DND-41 (cell line): ENCODE measurements around the gene WDR59.

Experiments
- ATAC-seq: fragments of 200-7000 bp; cut with Tn5 transposase; 3 replicates; pipeline ENCODE4 v1.9.1; 2021; ENCODE audit warnings: low read depth; ENCODE audit not compliant: insufficient read depth
- DNase-seq: peaks from one replicate; pipeline ENCODE4 v3.0.0-alpha.2; 2020
- H2AFZ ChIP-seq: 2 replicates; pipeline ENCODE4 v1.6.0; 2012; ENCODE audit warnings: low read depth, low read length
- H3K27ac ChIP-seq: 2 replicates; pipeline ENCODE4 v1.5.1; 2012; ENCODE audit warnings: low read length, inconsistent platforms
- H3K27me3 ChIP-seq: fragments of 200-600 bp; sonication (generic); 2 replicates; pipeline ENCODE4 v1.6.0; 2012; ENCODE audit warnings: low read length, mild to moderate bottlenecking, inconsistent platforms; ENCODE audit not compliant: insufficient read depth, poor library complexity
- H3K36me3 ChIP-seq: 2 replicates; pipeline ENCODE4 v1.5.1; 2012; ENCODE audit warnings: low read length, inconsistent platforms; ENCODE audit not compliant: insufficient read depth
- H3K4me1 ChIP-seq: 2 replicates; pipeline ENCODE4 v1.5.1; 2012; ENCODE audit warnings: mild to moderate bottlenecking, low read length; ENCODE audit not compliant: insufficient read depth
- H3K4me2 ChIP-seq: 2 replicates; pipeline ENCODE4 v1.6.0; 2012; ENCODE audit warnings: mild to moderate bottlenecking, moderate library complexity, low read length, inconsistent platforms; ENCODE audit not compliant: insufficient read depth
- H3K4me3 ChIP-seq, 2 experiments: fragments of 200-600 bp in 1 of 2; shearing (Covaris generic) in 1 of 2; 2 replicates each; pipeline ENCODE4 v1.5.1; 2012 to 2016; ENCODE audit warnings: inconsistent platforms in 2 of 2, low read length in 2 of 2, mild to moderate bottlenecking in 2 of 2, low read depth in 1 of 2, moderate library complexity in 1 of 2
- H3K79me2 ChIP-seq: 2 replicates; pipeline ENCODE4 v1.6.0; 2012; ENCODE audit warnings: low read length, inconsistent platforms; ENCODE audit not compliant: insufficient read depth
- H3K9ac ChIP-seq: 2 replicates; pipeline ENCODE4 v1.6.0; 2012; ENCODE audit warnings: low read depth, mild to moderate bottlenecking, inconsistent platforms, low read length, moderate library complexity
- H3K9me3 ChIP-seq: 2 replicates; pipeline ENCODE4 v1.5.1; 2012; ENCODE audit warnings: low read length, moderate library complexity, mild to moderate bottlenecking, inconsistent platforms; ENCODE audit not compliant: insufficient read depth, severe bottlenecking
- H4K20me1 ChIP-seq: 2 replicates; pipeline ENCODE4 v1.6.0; 2012; ENCODE audit warnings: low read length; ENCODE audit not compliant: insufficient read depth
- EZH2 ChIP-seq: IDR thresholded peaks from 3 replicates; pipeline ENCODE4 v1.6.1; 2012; ENCODE audit warnings: borderline replicate concordance, low read depth, mild to moderate bottlenecking, moderate library complexity, low read length, inconsistent platforms; ENCODE audit not compliant: severe bottlenecking
- TF ChIP-seq, protein P1 (sequence below): IDR thresholded peaks from 2 replicates; pipeline ENCODE4 v1.5.1; 2012; ENCODE audit warnings: borderline replicate concordance, low read length, moderate library complexity, mild to moderate bottlenecking; ENCODE audit not compliant: poor library complexity, severe bottlenecking; ENCODE audit errors: extremely low read depth

The WDR59 gene

DNA sequence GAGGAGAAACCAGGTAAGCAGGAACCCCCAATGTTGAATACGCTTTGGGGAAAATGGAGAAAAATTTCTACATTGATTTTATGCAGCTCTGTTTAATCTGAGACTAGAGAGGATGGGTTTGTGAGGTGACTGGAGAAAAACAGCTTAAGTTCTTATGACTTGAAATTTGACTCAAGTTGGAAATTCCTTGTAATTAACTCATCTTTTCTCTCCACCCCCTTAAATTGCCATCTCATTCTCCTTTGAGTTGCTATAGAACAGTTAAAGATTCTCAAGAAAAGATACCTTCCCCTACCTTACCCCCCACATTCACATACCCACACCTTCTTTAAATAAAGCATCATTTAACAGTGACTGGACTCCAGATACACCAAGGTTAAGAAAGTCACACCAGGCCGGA, 38.1 kb upstream of the WDR59 start:
- Histone ChIP-seq H3K79me2 (peaks cover 96% of the 10 kb centered on the region), H2AFZ (no peak overlapping the region), H3K9me3 (peaks cover 19% of the 10 kb centered on the region), H3K4me2 (0 out of 2 replicates have a peak overlapping the region, but pooled peaks have one; percentile 5), H3K27ac (peak overlapping the region; percentile 15), H3K36me3 (peaks cover 51% of the 10 kb centered on the region), H3K4me3 (no peak overlapping the region), H3K9ac (no peak overlapping the region), H3K27me3 (no peaks in the 10 kb centered on the region), H4K20me1 (peaks cover 54% of the 10 kb centered on the region), H3K4me1 (peaks cover 44% of the 10 kb centered on the region)
- DNase-seq (no peak), ATAC-seq (no peak)
- no peak for TF ChIP-seq EZH2
- TF ChIP-seq, protein P1, sequence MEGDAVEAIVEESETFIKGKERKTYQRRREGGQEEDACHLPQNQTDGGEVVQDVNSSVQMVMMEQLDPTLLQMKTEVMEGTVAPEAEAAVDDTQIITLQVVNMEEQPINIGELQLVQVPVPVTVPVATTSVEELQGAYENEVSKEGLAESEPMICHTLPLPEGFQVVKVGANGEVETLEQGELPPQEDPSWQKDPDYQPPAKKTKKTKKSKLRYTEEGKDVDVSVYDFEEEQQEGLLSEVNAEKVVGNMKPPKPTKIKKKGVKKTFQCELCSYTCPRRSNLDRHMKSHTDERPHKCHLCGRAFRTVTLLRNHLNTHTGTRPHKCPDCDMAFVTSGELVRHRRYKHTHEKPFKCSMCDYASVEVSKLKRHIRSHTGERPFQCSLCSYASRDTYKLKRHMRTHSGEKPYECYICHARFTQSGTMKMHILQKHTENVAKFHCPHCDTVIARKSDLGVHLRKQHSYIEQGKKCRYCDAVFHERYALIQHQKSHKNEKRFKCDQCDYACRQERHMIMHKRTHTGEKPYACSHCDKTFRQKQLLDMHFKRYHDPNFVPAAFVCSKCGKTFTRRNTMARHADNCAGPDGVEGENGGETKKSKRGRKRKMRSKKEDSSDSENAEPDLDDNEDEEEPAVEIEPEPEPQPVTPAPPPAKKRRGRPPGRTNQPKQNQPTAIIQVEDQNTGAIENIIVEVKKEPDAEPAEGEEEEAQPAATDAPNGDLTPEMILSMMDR, result no peak

DNA sequence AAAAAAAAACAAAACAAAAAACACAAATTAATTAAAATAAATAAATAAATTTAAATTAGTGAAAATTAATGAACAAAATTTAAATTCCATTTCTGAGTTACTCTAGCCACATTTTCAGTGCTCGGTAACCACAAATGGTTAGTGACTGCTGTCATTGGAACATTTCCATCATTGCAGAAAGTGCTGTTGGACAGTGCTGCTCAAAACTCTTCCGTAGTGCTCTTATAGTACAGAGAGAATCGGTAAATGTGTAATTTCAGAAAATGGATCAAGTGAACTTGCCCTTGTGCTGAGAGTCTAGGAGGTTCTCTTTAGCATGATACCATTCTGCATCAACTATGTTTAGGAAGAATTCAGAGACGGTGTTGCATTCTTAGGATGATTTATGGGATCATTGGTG, 37.6 kb upstream of the WDR59 start:
- no peaks in the 10 kb centered on the region for H3K27me3 ChIP-seq
- H3K79me2 ChIP-seq, result peaks cover 96% of the 10 kb centered on the region
- TF ChIP-seq EZH2, result no peak
- TF ChIP-seq, protein P1, result no peak
- H3K9ac ChIP-seq, result no peak overlapping the region
- H2AFZ ChIP-seq, result no peak overlapping the region
- H3K4me1 ChIP-seq, result peaks cover 42% of the 10 kb centered on the region
- H3K36me3 ChIP-seq, result peaks cover 55% of the 10 kb centered on the region
- H3K9me3 ChIP-seq, result peaks cover 19% of the 10 kb centered on the region
- no peak overlapping the region for H3K4me3 ChIP-seq
- H4K20me1 ChIP-seq, result peaks cover 53% of the 10 kb centered on the region
- peak overlapping the region; percentile 15 for H3K27ac ChIP-seq
- no peak for DNase-seq
- no peak for ATAC-seq
- H3K4me2 ChIP-seq, result 0 out of 2 replicates have a peak overlapping the region, but pooled peaks have one; percentile 5

DNA sequence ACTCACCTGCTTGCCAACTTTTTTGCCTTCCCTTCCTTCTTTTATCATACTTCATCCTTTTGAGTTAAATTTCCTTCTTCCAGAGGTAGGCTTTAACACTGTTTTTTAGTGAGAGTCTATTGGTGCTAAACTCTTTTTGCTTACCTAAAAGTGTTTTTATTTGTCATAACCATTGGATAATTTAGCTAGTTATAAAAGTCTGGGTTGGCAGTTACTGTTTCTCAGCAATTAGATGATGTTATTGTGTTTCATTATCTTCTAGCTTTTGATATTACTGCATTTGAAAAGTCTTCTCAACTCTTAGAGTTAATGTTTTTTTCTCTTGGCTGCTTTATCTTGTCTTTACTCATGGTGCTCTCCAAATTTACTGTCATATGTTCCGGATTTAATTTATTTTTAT, 36.5 kb upstream of the WDR59 start:
- H3K79me2 ChIP-seq, result peaks cover 96% of the 10 kb centered on the region
- no peak overlapping the region for H2AFZ ChIP-seq
- H3K4me1 ChIP-seq, result peaks cover 41% of the 10 kb centered on the region
- H3K4me3 ChIP-seq, result no peak overlapping the region
- TF ChIP-seq, protein P1, result no peak
- TF ChIP-seq EZH2, result no peak
- H3K27me3 ChIP-seq, result no peaks in the 10 kb centered on the region
- no peak for DNase-seq
- H3K27ac ChIP-seq, result no peak overlapping the region
- no peak for ATAC-seq
- H3K4me2 ChIP-seq, result no peak overlapping the region
- H3K9me3 ChIP-seq, result peaks cover 19% of the 10 kb centered on the region
- peaks cover 45% of the 10 kb centered on the region; the same call in 1 of the 2 replicates for H4K20me1 ChIP-seq
- no peak overlapping the region for H3K9ac ChIP-seq
- peaks cover 51% of the 10 kb centered on the region for H3K36me3 ChIP-seq

DNA sequence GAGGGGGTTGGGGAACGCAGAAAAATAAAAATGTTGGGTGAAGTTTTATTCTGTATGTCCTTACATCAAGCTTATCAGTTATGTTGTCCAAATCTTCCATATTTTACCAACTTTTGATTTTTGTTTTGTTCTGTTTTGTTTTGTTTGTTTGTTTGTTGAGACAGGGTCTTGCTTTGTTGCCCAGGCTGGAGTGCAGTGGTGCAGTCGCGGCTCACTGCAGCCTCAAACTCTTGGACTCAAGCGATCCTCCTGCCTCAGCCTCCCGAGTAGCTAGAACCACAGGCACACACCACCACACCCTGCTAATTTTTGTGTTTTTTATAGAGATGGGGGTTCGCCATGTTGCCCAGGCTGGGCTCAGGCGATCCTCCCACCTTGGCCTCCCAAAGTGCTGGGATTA, 34.7 kb upstream of the WDR59 start:
- no peak overlapping the region for H3K9ac ChIP-seq
- H3K27ac ChIP-seq, result no peak overlapping the region
- no peak overlapping the region for H2AFZ ChIP-seq
- H3K27me3 ChIP-seq, result no peaks in the 10 kb centered on the region
- peaks cover 19% of the 10 kb centered on the region for H3K9me3 ChIP-seq
- H3K36me3 ChIP-seq, result peaks cover 62% of the 10 kb centered on the region
- peaks cover 39% of the 10 kb centered on the region; the same call in 1 of the 2 replicates for H4K20me1 ChIP-seq
- no peak for TF ChIP-seq EZH2
- TF ChIP-seq, protein P1, result no peak
- ATAC-seq (no peak), DNase-seq (no peak)
- H3K79me2 ChIP-seq, result peaks cover 98% of the 10 kb centered on the region
- H3K4me2 ChIP-seq, result no peak overlapping the region
- H3K4me3 ChIP-seq, result no peak overlapping the region
- H3K4me1 ChIP-seq, result peaks cover 33% of the 10 kb centered on the region
